ENCODE data around the gene ERMP1. TPM values are rescaled to one million over a fixed set of nuclear protein-coding genes. Genes with fewer than 3 reads are reported as not detected.

Gene ERMP1
- total RNA-seq, 1 experiment from 2014 or later = 17.8 TPM

DNA sequence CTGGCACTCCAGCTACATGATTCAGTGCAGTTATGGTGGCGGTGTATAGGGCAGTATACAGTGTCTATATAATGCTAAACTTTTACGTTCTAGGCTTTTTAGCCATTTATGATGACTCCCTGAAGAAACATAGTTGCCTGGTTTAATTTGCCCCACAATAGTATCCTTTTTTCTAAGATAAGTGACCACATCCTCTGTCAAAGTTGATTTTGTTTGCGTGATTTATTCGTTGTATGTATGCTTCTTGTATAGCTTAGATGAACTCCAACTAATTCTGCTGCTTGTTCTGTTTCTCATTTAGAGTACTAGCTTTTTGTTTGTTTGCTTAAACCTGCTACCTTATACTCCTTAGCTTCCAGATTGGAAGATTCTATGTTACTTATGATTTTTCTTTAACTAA lies 83.6 kb downstream of the ERMP1 start:
- Histone ChIP-seq H3K27me3 (ENCODE audit: low read length) (no peaks in the 10 kb centered on the region), H3K79me2 (ENCODE audit: low read length) (no peaks in the 10 kb centered on the region), H3K9ac (ENCODE audit: low read length) (no peak overlapping the region), H3K36me3 (ENCODE audit: low read depth, low read length) (peaks cover 3% of the 10 kb centered on the region; the same call in 1 of the 2 replicates), H2AFZ (ENCODE audit: low read length) (no peak overlapping the region), H3K4me3 (ENCODE audit: low read length) (no peak overlapping the region), H3K4me2 (ENCODE audit: low read length) (no peak overlapping the region), H3K9me3 (ENCODE audit: low read length) (no peaks in the 10 kb centered on the region), H3K9me2 (replicated peaks; ENCODE audit: low read length) (no peaks in the 10 kb centered on the region), H3K4me1 (ENCODE audit: insufficient read depth, low read length) (no peaks in the 10 kb centered on the region), H3F3A (ENCODE audit: low read length, unreplicated experiment) (no peaks in the 10 kb centered on the region), H4K20me1 (ENCODE audit: low read length) (no peaks in the 10 kb centered on the region), H3K27ac (ENCODE audit: low read length) (no peak overlapping the region)
- ChIA-PET POLR2A (ENCODE audit: unreplicated experiment) (no interaction called here), CTCF (no interaction called here)
- TF ChIP-seq EZH2phosphoT487 (IDR thresholded peaks at IDR 0.05; ENCODE audit: borderline replicate concordance, low read length) (no peak), EZH2 (IDR thresholded peaks at IDR 0.05; ENCODE audit: low read length, unreplicated experiment) (no peak), CTCF (conservative IDR thresholded peaks at IDR 0.05; ENCODE audit: low read depth, low read length) (no peak)
- DNase-seq (no peak), ATAC-seq (no peak)
- BruUV-seq (replicated peaks) = no TSS peak
- intact Hi-C loops (cut with micrococcal nuclease) = no loop called here

DNA sequence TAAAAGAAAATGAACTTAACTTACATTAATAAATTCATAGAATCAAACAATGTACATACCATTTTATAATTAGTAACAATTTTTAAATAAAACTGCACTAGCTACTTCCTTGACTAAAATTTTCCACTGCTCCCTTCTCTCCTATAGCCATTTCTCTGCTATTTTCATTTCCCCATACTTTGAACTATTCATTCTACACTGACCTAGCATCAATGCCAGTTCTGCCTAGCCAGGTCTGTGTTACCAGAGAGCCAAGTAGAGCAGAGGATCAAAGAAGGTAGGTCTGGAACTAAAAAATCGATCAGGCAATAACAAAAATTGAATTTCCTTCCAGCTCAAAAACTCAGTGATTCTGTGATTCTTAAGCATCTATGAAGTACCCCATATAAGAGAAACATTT lies 84.5 kb downstream of the ERMP1 start:
- ChIA-PET POLR2A (ENCODE audit: unreplicated experiment) (no interaction called here), CTCF (no interaction called here)
- Histone ChIP-seq H3K27me3 (ENCODE audit: low read length) (no peaks in the 10 kb centered on the region), H3K9me2 (replicated peaks; ENCODE audit: low read length) (no peaks in the 10 kb centered on the region), H4K20me1 (ENCODE audit: low read length) (no peaks in the 10 kb centered on the region), H3K4me3 (ENCODE audit: low read length) (no peak overlapping the region), H3K27ac (ENCODE audit: low read length) (no peak overlapping the region), H3K4me1 (ENCODE audit: insufficient read depth, low read length) (no peaks in the 10 kb centered on the region), H3K79me2 (ENCODE audit: low read length) (no peaks in the 10 kb centered on the region), H3K9ac (ENCODE audit: low read length) (no peak overlapping the region), H2AFZ (ENCODE audit: low read length) (no peak overlapping the region), H3F3A (ENCODE audit: low read length, unreplicated experiment) (no peaks in the 10 kb centered on the region), H3K36me3 (ENCODE audit: low read depth, low read length) (peaks cover 4% of the 10 kb centered on the region; the same call in 1 of the 2 replicates), H3K4me2 (ENCODE audit: low read length) (no peak overlapping the region), H3K9me3 (ENCODE audit: low read length) (no peaks in the 10 kb centered on the region)
- intact Hi-C loops (cut with micrococcal nuclease) = no loop called here
- ATAC-seq = no peak
- TF ChIP-seq EZH2phosphoT487 (IDR thresholded peaks at IDR 0.05; ENCODE audit: borderline replicate concordance, low read length) = no peak
- no peak for TF ChIP-seq EZH2 (IDR thresholded peaks at IDR 0.05; ENCODE audit: low read length, unreplicated experiment)
- TF ChIP-seq CTCF (conservative IDR thresholded peaks at IDR 0.05; ENCODE audit: low read depth, low read length) = no peak
- DNase-seq = no peak
- BruUV-seq (replicated peaks) = no TSS peak

GRCh38 chr9:5743109-5743508 lies 89.8 kb downstream of the ERMP1 start:
- Histone ChIP-seq H3K27ac (ENCODE audit: low read length) (no peak overlapping the region), H3K4me3 (ENCODE audit: low read length) (no peak overlapping the region), H3K4me1 (ENCODE audit: insufficient read depth, low read length) (no peaks in the 10 kb centered on the region), H3K4me2 (ENCODE audit: low read length) (no peak overlapping the region), H3K9ac (ENCODE audit: low read length) (no peak overlapping the region), H3K9me2 (replicated peaks; ENCODE audit: low read length) (no peaks in the 10 kb centered on the region), H3K9me3 (ENCODE audit: low read length) (no peaks in the 10 kb centered on the region), H3K36me3 (ENCODE audit: low read depth, low read length) (peaks cover 3% of the 10 kb centered on the region; the same call in 1 of the 2 replicates), H3K27me3 (ENCODE audit: low read length) (no peaks in the 10 kb centered on the region), H3F3A (ENCODE audit: low read length, unreplicated experiment) (no peaks in the 10 kb centered on the region), H2AFZ (ENCODE audit: low read length) (no peak overlapping the region), H3K79me2 (ENCODE audit: low read length) (no peaks in the 10 kb centered on the region), H4K20me1 (ENCODE audit: low read length) (no peaks in the 10 kb centered on the region)
- no peak for DNase-seq
- CTCF ChIA-PET = no interaction called here
- POLR2A ChIA-PET (ENCODE audit: unreplicated experiment) = no interaction called here
- ATAC-seq = no peak
- no peak for TF ChIP-seq EZH2phosphoT487 (IDR thresholded peaks at IDR 0.05; ENCODE audit: borderline replicate concordance, low read length)
- TF ChIP-seq CTCF (conservative IDR thresholded peaks at IDR 0.05; ENCODE audit: low read depth, low read length) = no peak
- no peak for TF ChIP-seq EZH2 (IDR thresholded peaks at IDR 0.05; ENCODE audit: low read length, unreplicated experiment)
- no TSS peak for BruUV-seq (replicated peaks)
- intact Hi-C loops (cut with micrococcal nuclease) = no loop called here

All from PC-3 (cell line).